Epithelial cell of proximal tubule (primary cell): Measurements from ENCODE around the gene S100A12. TPM values are rescaled to one million over a fixed set of nuclear protein-coding genes. Genes with fewer than 3 reads are reported as not detected.

Experiments
- DNase-seq: peaks from one replicate; pipeline ENCODE4 v3.0.0-alpha.2; 2011; ENCODE audit warnings: low read depth
- H3K4me3 ChIP-seq: 2 replicates; pipeline ENCODE4 v1.5.1; 2011; ENCODE audit warnings: low read depth, mild to moderate bottlenecking, low read length
- total RNA-seq: library from RNA; depleted of rRNA; stranded (reverse); fragments of >200 nt; gene quantifications from 2 replicates; pipeline ENCODE4 v1.2.3, GENCODE V29; 2015
- TF ChIP-seq, protein P1 (sequence below): conservative IDR thresholded peaks from 2 replicates; pipeline ENCODE4 v1.5.1; 2012; ENCODE audit warnings: low read depth, mild to moderate bottlenecking, low read length

Gene S100A12
- total RNA-seq, 1 donor from 2014 or later = not detected

DNA sequence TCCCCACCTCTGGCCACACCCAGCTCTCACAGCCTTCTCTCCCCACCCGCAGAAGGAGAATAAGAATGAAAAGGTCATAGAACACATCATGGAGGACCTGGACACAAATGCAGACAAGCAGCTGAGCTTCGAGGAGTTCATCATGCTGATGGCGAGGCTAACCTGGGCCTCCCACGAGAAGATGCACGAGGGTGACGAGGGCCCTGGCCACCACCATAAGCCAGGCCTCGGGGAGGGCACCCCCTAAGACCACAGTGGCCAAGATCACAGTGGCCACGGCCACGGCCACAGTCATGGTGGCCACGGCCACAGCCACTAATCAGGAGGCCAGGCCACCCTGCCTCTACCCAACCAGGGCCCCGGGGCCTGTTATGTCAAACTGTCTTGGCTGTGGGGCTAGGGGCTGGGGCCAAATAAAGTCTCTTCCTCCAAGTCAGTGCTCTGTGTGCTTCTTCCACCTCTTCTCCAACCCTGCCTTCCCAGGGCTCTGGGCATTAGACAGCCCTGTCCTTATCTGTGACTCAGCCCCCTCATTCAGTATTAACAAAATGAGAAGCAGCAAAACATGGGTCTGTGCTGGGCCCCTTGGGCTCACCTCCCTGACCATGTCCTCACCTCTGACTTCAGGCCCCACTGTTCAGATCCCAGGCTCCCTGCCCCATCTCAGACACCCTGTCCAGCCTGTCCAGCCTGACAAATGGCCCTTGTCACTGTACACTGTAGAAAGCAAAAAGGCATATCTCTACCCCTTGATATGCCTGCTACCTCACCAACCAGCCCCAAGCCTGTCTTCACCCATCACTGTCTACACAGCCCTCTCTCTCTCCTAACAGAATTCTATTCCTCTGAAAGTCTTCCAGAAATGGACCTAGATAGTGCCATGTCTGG lies 14.6 kb downstream of the S100A12 start:
- TF ChIP-seq, protein P1, sequence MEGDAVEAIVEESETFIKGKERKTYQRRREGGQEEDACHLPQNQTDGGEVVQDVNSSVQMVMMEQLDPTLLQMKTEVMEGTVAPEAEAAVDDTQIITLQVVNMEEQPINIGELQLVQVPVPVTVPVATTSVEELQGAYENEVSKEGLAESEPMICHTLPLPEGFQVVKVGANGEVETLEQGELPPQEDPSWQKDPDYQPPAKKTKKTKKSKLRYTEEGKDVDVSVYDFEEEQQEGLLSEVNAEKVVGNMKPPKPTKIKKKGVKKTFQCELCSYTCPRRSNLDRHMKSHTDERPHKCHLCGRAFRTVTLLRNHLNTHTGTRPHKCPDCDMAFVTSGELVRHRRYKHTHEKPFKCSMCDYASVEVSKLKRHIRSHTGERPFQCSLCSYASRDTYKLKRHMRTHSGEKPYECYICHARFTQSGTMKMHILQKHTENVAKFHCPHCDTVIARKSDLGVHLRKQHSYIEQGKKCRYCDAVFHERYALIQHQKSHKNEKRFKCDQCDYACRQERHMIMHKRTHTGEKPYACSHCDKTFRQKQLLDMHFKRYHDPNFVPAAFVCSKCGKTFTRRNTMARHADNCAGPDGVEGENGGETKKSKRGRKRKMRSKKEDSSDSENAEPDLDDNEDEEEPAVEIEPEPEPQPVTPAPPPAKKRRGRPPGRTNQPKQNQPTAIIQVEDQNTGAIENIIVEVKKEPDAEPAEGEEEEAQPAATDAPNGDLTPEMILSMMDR = no peak
- no peak for DNase-seq
- no peak overlapping the region for H3K4me3 ChIP-seq

DNA sequence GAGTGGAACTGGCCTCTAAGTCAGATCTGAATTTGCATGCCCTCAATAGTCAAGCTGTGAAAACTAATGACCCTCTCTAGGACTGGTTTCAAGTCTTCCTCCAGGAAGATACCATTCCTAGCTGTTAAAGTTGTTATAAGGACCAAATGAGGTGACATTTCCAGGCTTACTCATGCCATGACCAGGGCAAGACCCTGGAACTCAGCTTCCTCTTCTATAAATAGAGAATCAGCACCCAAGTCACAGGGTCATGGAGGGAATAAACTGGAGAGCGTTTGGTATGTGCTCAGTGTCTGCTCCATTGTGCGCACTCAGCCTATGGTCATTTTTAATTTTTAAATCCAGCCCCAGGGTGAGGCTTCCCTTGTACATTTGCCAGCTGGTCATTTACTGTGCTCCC lies 15.2 kb downstream of the S100A12 start:
- no peak overlapping the region for H3K4me3 ChIP-seq
- TF ChIP-seq, protein P1 = no peak
- no peak for DNase-seq

DNA sequence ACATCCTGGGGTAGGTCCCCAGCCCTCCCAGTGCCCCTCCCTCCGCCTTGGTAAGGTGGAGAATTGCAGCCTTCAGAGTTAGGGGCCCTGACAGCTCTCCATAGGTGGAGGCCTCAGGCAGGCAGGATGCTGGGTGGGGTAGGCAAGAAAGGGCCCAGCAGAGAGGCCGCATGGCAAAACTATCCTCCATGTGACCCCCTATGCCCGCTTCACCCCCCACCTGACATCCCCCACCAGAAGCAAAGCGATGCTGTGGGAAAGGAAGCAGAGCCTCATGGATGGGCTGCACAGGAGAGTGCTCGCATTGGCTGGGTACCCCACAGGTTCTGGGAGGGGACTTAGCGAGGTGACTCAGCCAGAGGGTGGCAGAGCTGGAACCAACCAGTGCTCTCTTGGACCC lies 16.2 kb downstream of the S100A12 start:
- DNase-seq = no peak
- no peak overlapping the region for H3K4me3 ChIP-seq
- TF ChIP-seq, protein P1 = no peak

- no peak overlapping the region for H3K4me3 ChIP-seq
- TF ChIP-seq, protein P1 = no peak
- DNase-seq = no peak
Measured at GRCh38 chr1:153358691-153358975, 16.8 kb downstream of the S100A12 start.

GRCh38 chr1:153357853-153358690 lies 17.3 kb downstream of the S100A12 start, which contains the start of gene S100A9:
Gene S100A9 (plus strand): TSS chr1:153357854. CDS start chr1:153358284, 430 bp downstream.
- DNase-seq = no peak
- TF ChIP-seq, protein P1 = no peak
- no peak within 1 kb of the TSS for H3K4me3 ChIP-seq

GRCh38 chr1:153357076-153357852 lies 18.2 kb downstream of the S100A12 start:
- no peak overlapping the region for H3K4me3 ChIP-seq
- TF ChIP-seq, protein P1 = no peak
- no peak for DNase-seq
